ENCODE measurements around the gene CA9.

DNA sequence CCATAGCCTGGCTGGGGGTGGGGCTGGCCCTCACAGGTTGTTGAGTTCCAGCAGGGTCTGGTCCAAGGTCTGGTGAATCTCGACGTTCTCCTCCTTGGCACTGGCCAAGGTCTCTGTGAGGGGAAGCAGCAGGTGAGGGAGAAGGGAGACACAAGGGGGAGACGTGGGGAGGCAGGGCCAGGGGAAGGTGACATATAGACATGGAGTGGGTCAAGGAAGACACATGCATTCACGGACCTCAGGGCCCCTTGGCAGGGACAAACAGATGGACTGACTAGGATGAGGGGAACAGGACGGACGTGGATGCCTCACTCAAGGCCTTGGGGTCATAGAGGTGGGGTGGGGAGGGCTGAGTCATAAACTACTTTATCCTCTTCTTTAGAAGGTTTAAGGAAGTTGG lies 8.3 kb downstream of the CA9 start:
- TF ChIP-seq, protein P1, sequence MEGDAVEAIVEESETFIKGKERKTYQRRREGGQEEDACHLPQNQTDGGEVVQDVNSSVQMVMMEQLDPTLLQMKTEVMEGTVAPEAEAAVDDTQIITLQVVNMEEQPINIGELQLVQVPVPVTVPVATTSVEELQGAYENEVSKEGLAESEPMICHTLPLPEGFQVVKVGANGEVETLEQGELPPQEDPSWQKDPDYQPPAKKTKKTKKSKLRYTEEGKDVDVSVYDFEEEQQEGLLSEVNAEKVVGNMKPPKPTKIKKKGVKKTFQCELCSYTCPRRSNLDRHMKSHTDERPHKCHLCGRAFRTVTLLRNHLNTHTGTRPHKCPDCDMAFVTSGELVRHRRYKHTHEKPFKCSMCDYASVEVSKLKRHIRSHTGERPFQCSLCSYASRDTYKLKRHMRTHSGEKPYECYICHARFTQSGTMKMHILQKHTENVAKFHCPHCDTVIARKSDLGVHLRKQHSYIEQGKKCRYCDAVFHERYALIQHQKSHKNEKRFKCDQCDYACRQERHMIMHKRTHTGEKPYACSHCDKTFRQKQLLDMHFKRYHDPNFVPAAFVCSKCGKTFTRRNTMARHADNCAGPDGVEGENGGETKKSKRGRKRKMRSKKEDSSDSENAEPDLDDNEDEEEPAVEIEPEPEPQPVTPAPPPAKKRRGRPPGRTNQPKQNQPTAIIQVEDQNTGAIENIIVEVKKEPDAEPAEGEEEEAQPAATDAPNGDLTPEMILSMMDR (IDR thresholded peaks at IDR 0.05; ENCODE audit: insufficient read depth, low read depth, low read length): no peak
- no peak for TF ChIP-seq EZH2 (IDR thresholded peaks at IDR 0.05; ENCODE audit: insufficient read depth, low read length)

All from astrocyte (in vitro differentiated cells and primary cell).